Suprapubic skin (tissue), 4 donors: ENCODE data around the gene AHDC1. TPM values are rescaled to one million over a fixed set of nuclear protein-coding genes. Genes with fewer than 3 reads are reported as not detected.
"Not testable (repeated sequence)": the region's sequence is repeated elsewhere in the genome, so short reads cannot be mapped to it uniquely, and the experiment has no call there.

Experiments used
- DNase-seq, 2 donors: peaks; one replicate each; pipeline ENCODE4 v3.0.0-alpha.2; 2019; ENCODE audit warnings: low spot score in 2 of 2
- H3K27ac ChIP-seq: fragments of 200-600 bp; sonication (generic); one replicate; pipeline ENCODE4 v1.5.1; 2019
- H3K27me3 ChIP-seq: fragments of 200-600 bp; sonication (generic); one replicate; pipeline ENCODE4 v1.5.1; 2019
- H3K36me3 ChIP-seq: fragments of 200-600 bp; sonication (generic); one replicate; pipeline ENCODE4 v1.5.1; 2019
- H3K4me1 ChIP-seq: fragments of 200-600 bp; sonication (generic); one replicate; pipeline ENCODE4 v1.5.1; 2019
- H3K4me3 ChIP-seq: fragments of 200-600 bp; sonication (generic); one replicate; pipeline ENCODE4 v1.5.1; 2019; ENCODE audit warnings: mild to moderate bottlenecking
- H3K9me3 ChIP-seq: fragments of 200-600 bp; sonication (generic); one replicate; pipeline ENCODE4 v1.5.1; 2019
- EP300 ChIP-seq: sonication (generic); formaldehyde crosslinking; IDR thresholded peaks from one replicate; pipeline ENCODE4 v1.6.1; 2017; ENCODE audit warnings: antibody characterized with exemption
- POLR2A ChIP-seq, 2 donors: fragments of 450-650 bp; IDR thresholded peaks; one replicate each; pipeline ENCODE4 v1.6.1; 2017; ENCODE audit warnings: antibody characterized with exemption in 2 of 2, mild to moderate bottlenecking in 2 of 2, moderate library complexity in 2 of 2
- POLR2AphosphoS5 ChIP-seq, 3 donors: sonication (generic); formaldehyde crosslinking; IDR thresholded peaks; one replicate each; pipeline ENCODE4 v1.6.1; 2017; ENCODE audit warnings: antibody characterized with exemption in 3 of 3
- WGBS: methylation state at CpG from one replicate; pipeline ENCODE4 v1.1.5; 2018; 5-methylcytosine and 5-hydroxymethylcytosine counted together
- total RNA-seq, 4 donors: library from RNA; depleted of rRNA; stranded (reverse); fragments of >200 nt; gene quantifications; one replicate each; pipeline ENCODE4 v1.1.0, GENCODE V29; 2016
- TF ChIP-seq, protein P1 (sequence below), 2 donors: fragments of 200-600 bp in 1 of 2; fragments of 450-650 bp in 1 of 2; sonication (generic) in 1 of 2; IDR thresholded peaks; one replicate each; pipeline ENCODE4 v1.5.1; 2016 to 2019; ENCODE audit warnings: antibody characterized with exemption in 2 of 2, mild to moderate bottlenecking in 1 of 2, moderate library complexity in 1 of 2

Gene AHDC1
- total RNA-seq, 4 donors from 2014 or later: 46.7 to 103 (median 60.1) TPM

DNA sequence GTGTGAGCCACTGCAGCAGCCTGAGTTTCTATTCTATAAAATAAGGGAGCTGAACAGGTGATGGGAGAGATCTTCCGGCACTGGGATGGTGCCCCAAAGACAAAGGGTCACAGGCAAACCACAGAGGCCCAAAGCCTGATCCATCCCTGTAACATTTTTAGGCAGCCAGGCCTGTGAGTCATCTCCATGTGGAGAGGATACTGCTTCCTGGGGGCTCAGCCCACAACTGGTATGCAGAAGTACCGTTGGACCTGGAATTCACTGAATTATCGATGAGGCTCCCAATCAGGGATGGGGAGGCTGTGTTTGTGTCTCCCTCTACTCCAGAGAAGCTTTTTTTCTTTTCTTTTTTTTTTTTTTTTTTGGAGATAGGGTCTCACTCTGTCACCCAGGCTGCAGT, 65.2 kb downstream of the AHDC1 start:
- Histone ChIP-seq H3K36me3 (peaks cover 2% of the 10 kb centered on the region), H3K4me1 (peaks cover 87% of the 10 kb centered on the region), H3K27ac (peak overlapping the region; percentile 51), H3K27me3 (no peaks in the 10 kb centered on the region), H3K4me3 (no peak overlapping the region), H3K9me3 (no peaks in the 10 kb centered on the region)
- TF ChIP-seq, protein P1, sequence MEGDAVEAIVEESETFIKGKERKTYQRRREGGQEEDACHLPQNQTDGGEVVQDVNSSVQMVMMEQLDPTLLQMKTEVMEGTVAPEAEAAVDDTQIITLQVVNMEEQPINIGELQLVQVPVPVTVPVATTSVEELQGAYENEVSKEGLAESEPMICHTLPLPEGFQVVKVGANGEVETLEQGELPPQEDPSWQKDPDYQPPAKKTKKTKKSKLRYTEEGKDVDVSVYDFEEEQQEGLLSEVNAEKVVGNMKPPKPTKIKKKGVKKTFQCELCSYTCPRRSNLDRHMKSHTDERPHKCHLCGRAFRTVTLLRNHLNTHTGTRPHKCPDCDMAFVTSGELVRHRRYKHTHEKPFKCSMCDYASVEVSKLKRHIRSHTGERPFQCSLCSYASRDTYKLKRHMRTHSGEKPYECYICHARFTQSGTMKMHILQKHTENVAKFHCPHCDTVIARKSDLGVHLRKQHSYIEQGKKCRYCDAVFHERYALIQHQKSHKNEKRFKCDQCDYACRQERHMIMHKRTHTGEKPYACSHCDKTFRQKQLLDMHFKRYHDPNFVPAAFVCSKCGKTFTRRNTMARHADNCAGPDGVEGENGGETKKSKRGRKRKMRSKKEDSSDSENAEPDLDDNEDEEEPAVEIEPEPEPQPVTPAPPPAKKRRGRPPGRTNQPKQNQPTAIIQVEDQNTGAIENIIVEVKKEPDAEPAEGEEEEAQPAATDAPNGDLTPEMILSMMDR (IDR thresholded peaks at IDR 0.05): no peak
- TF ChIP-seq EP300 (no peak), POLR2AphosphoS5 (IDR thresholded peaks at IDR 0.05) (no peak), POLR2A (IDR thresholded peaks at IDR 0.05) (no peak)
- DNase-seq: no peak
- WGBS: 39% methylated on average over 3 of the region's 3 CpGs

DNA sequence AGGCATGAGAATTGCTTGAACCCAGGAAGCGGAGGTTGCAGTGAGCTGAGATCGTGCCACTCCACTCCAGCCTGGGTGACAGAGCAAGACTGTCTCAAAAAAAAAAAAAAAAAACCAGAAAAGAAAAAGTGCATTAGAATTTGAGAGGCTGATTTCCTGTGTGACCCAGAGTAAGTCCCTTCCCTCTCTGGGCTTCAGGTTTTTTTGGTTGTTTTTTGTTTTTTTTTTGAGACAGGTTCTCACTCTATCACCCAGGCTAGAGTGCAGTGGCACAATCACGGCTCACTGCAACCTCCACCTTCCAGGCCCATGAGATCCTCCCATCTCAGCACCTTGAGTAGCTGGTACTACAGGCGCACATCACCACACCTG, 65.7 kb downstream of the AHDC1 start:
- not testable (repeated sequence) for H3K36me3 ChIP-seq, DNase-seq, H3K27me3 ChIP-seq, H3K4me3 ChIP-seq, H3K9me3 ChIP-seq
- WGBS: 90% methylated on average over 4 of the region's 4 CpGs
- H3K4me1 ChIP-seq: peaks cover 82% of the 10 kb centered on the region
- H3K27ac ChIP-seq: peak overlapping the region; percentile 51

DNA sequence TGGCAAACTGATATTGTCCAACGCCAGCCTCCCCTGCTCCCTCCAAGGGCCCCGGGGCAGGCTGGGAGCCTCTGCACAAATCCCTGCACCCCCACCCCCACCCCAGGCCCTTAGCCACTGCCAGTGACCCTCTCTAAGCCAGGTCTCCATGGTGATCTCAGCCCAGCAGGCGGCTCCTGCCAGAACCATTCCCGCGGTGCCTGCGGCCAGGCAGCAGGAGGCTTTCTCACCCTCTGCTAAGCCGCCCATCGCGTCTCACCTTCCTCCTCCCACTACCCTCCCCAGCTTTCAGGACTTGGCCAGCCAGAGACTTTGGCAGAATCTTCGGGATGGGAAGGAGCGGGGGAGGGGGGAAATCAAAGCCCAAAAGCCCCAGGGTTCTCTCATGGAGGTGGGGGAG, 67.2 kb downstream of the AHDC1 start:
- Histone ChIP-seq H3K4me3 (no peak overlapping the region), H3K27me3 (no peaks in the 10 kb centered on the region), H3K27ac (peak overlapping the region; percentile 75), H3K4me1 (peaks cover 67% of the 10 kb centered on the region), H3K36me3 (peaks cover 17% of the 10 kb centered on the region), H3K9me3 (no peaks in the 10 kb centered on the region)
- DNase-seq: no peak
- no peak for TF ChIP-seq POLR2AphosphoS5 (IDR thresholded peaks at IDR 0.05)
- TF ChIP-seq, protein P1 (IDR thresholded peaks at IDR 0.05): no peak
- TF ChIP-seq EP300: no peak
- no peak for TF ChIP-seq POLR2A (IDR thresholded peaks at IDR 0.05)
- 38% methylated on average over 11 of the region's 11 CpGs for WGBS

DNA sequence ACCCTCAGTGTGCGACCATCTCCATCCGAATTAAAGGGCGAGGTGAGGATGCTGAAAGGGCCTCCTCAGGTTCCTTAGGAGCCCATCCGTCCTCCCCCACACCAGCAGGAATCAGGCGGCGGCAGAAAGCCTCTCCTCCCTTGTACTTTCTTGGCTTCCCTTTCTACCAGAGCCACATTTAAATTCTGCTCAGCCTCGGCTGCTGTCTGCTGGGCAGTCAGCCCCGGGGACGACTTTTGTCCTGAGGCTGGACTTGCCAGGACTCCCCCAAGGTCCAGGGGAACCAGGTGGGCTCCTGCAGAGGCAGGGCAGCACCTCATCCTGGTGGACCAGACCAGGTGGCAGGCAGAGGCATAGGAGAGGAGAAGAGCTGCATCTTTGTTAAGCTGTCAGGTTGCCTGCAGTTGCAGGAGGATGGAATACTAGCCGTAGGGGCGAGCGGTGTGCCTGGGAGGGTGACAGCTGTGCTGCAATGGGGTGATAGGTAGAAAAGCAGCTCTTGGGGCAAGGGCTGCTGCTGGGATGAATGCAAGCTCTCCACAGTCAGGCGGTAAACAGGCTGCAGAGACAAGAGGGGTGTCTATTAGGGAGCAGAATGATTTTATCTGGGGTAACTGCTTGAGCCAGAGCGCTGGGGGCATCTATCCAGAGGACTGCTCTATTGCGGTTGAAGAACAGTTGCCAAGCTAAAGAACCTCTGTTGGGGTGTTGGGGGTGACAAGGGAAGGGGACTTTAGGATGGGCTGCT, 67.8 kb downstream of the AHDC1 start:
- no peaks in the 10 kb centered on the region for H3K27me3 ChIP-seq
- TF ChIP-seq, protein P1 (IDR thresholded peaks at IDR 0.05): no peak
- TF ChIP-seq EP300 (no peak), POLR2A (IDR thresholded peaks at IDR 0.05) (no peak), POLR2AphosphoS5 (IDR thresholded peaks at IDR 0.05) (no peak)
- 50% methylated on average over 13 of the region's 15 CpGs for WGBS
- no peak overlapping the region for H3K4me3 ChIP-seq
- peaks cover 62% of the 10 kb centered on the region for H3K4me1 ChIP-seq
- H3K27ac ChIP-seq: peak overlapping the region; percentile 75
- peaks cover 17% of the 10 kb centered on the region for H3K36me3 ChIP-seq
- no peak for DNase-seq
- H3K9me3 ChIP-seq: no peaks in the 10 kb centered on the region

DNA sequence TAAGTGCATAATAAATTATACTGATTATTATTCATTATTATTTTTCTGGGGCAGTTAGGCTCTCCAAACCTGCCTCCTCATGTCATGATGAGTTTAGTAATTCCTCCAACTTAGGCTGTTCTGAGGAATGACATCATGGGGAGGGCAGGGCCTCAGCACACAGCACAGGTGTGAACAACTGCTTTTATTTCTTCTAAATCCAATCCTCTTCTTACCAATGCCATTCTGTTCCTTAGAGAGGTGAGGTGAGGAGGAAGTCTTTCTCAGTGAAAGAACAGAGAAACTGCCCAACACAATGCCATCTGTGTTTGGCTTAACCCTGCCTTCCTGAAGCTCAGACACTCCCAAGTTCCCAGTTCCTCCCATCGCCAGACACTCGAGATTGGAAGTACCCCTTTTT, 68.6 kb downstream of the AHDC1 start:
- H3K4me1 ChIP-seq: peaks cover 55% of the 10 kb centered on the region
- TF ChIP-seq POLR2A (IDR thresholded peaks at IDR 0.05) (no peak), POLR2AphosphoS5 (IDR thresholded peaks at IDR 0.05) (no peak), EP300 (no peak)
- TF ChIP-seq, protein P1 (IDR thresholded peaks at IDR 0.05): no peak
- peak overlapping the region; percentile 75 for H3K27ac ChIP-seq
- DNase-seq: no peak
- H3K36me3 ChIP-seq: peaks cover 17% of the 10 kb centered on the region
- 13% methylated on average over 2 of the region's 2 CpGs for WGBS
- no peaks in the 10 kb centered on the region for H3K27me3 ChIP-seq
- no peaks in the 10 kb centered on the region for H3K9me3 ChIP-seq
- H3K4me3 ChIP-seq: no peak overlapping the region
